ENCODE data around the gene RPRD1B.

DNA sequence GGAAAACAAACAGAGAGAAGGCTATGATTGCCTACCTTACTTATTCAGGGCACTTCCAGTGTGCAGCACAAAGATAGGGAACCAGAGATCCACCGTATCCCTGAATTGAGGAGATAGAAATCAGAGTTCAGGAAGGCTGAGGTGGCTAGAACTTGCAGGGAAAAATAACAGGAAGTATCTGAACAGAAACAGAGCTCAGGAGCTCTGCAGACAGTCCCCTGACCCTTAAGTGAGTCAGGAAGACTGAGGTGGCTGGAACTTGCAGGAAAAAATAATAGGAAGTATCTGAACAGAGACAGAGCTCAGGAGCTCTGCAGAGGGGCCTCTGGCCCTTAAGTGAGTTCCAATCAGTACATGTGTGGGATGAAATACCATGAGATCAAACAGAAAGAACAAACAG lies 65.4 kb downstream of the RPRD1B start:
- TF ChIP-seq CTCF (IDR thresholded peaks at IDR 0.05; ENCODE audit: low read length) (no peak), EZH2phosphoT487 (IDR thresholded peaks at IDR 0.05; ENCODE audit: low read length) (no peak), EZH2 (optimal IDR thresholded peaks at IDR 0.05; ENCODE audit: low read depth, low read length) (no peak)
